CD14-positive monocyte (primary cell): ENCODE results near the gene GALK2. TPM values are rescaled to one million over a fixed set of nuclear protein-coding genes. Genes with fewer than 3 reads are reported as not detected.

Source experiments
- DNase-seq, 3 donors: peaks; one replicate each; pipeline ENCODE4 v3.0.0-alpha.2; 2011 to 2022
- H2AFZ ChIP-seq: 2 replicates; pipeline ENCODE4 v1.6.0; 2012; ENCODE audit warnings: mild to moderate bottlenecking, low read depth, low read length, inconsistent platforms; ENCODE audit not compliant: insufficient read depth, poor library complexity, severe bottlenecking
- H3K27ac ChIP-seq, 2 donors: 1 replicate in 1 of 2; 2 replicates in 1 of 2; pipeline ENCODE4 v1.5.1; 2012 to 2013; ENCODE audit warnings: low read length in 2 of 2, control low read depth in 1 of 2, inconsistent platforms in 1 of 2, low read depth in 1 of 2, mild to moderate bottlenecking in 1 of 2
- H3K27me3 ChIP-seq, 2 donors: one replicate each; pipeline versions ENCODE4 v1.6.0 to v1.6.1; 2011 to 2013; ENCODE audit warnings: low read length in 2 of 2; ENCODE audit not compliant: control insufficient read depth in 2 of 2, insufficient read depth in 2 of 2
- H3K36me3 ChIP-seq, 2 donors: replicated peaks in 1 of 2; 1 replicate in 1 of 2; 2 replicates in 1 of 2; pipeline versions ENCODE4 v1.5.1 to v1.6.1; 2012 to 2013; ENCODE audit warnings: low read length in 2 of 2, control low read depth in 1 of 2, inconsistent platforms in 1 of 2, mild to moderate bottlenecking in 1 of 2; ENCODE audit not compliant: insufficient read depth in 2 of 2, control insufficient read depth in 1 of 2
- H3K4me1 ChIP-seq, 2 donors: 1 replicate in 1 of 2; 2 replicates in 1 of 2; pipeline versions ENCODE4 v1.5.1 to v1.6.1; 2012 to 2013; ENCODE audit warnings: low read length in 2 of 2, control low read depth in 1 of 2, inconsistent platforms in 1 of 2, mild to moderate bottlenecking in 1 of 2, moderate library complexity in 1 of 2; ENCODE audit not compliant: insufficient read depth in 2 of 2, control insufficient read depth in 1 of 2
- H3K4me2 ChIP-seq: replicated peaks from 2 replicates; pipeline ENCODE3; 2012; ENCODE audit warnings: low read length, moderate library complexity, mild to moderate bottlenecking; ENCODE audit not compliant: poor library complexity, severe bottlenecking; ENCODE audit errors: extremely low read depth
- H3K4me3 ChIP-seq, 3 experiments: fragments of 200-600 bp in 1 of 3; sonication (generic) in 1 of 3; replicated peaks in 1 of 3; 1 replicate in 2 of 3; 2 replicates in 1 of 3; pipeline ENCODE4 v1.5.1; 2011 to 2013; ENCODE audit warnings: low read length in 3 of 3, mild to moderate bottlenecking in 3 of 3, control low read depth in 2 of 3, low read depth in 2 of 3, inconsistent platforms in 1 of 3, moderate library complexity in 1 of 3
- H3K79me2 ChIP-seq: 2 replicates; pipeline ENCODE4 v1.6.0; 2012; ENCODE audit warnings: mild to moderate bottlenecking, control low read depth, inconsistent platforms, low read length, moderate library complexity; ENCODE audit not compliant: insufficient read depth
- H3K9ac ChIP-seq: 2 replicates; pipeline ENCODE4 v1.6.0; 2017; ENCODE audit warnings: low read length, mild to moderate bottlenecking; ENCODE audit not compliant: insufficient read depth, poor library complexity, severe bottlenecking
- H3K9me3 ChIP-seq, 2 donors: replicated peaks in 1 of 2; 1 replicate in 1 of 2; 2 replicates in 1 of 2; pipeline versions ENCODE4 v1.5.1 to v1.6.1; 2012 to 2013; ENCODE audit warnings: low read length in 2 of 2, control low read depth in 1 of 2; ENCODE audit not compliant: control insufficient read depth in 1 of 2, insufficient read depth in 1 of 2
- H4K20me1 ChIP-seq: 2 replicates; pipeline ENCODE4 v1.6.0; 2012; ENCODE audit warnings: mild to moderate bottlenecking, low read length, control low read depth, moderate library complexity; ENCODE audit not compliant: insufficient read depth
- H3K27ac Mint-ChIP-seq, 7 donors: one replicate each; pipeline ENCODE4 v1.8.0; 2020; ENCODE audit warnings: mild to moderate bottlenecking in 7 of 7, mixed read lengths in 7 of 7, moderate library complexity in 6 of 7, inconsistent platforms in 2 of 7
- H3K27me3 Mint-ChIP-seq, 3 donors: one replicate each; pipeline ENCODE4 v1.8.0; 2021 to 2022; ENCODE audit warnings: low read depth in 3 of 3, mild to moderate bottlenecking in 3 of 3, mixed read lengths in 3 of 3, moderate library complexity in 3 of 3, inconsistent platforms in 1 of 3
- H3K36me3 Mint-ChIP-seq, 2 donors: one replicate each; pipeline ENCODE4 v1.8.0; 2020; ENCODE audit warnings: mixed read lengths in 2 of 2, inconsistent platforms in 1 of 2, mild to moderate bottlenecking in 1 of 2
- H3K4me1 Mint-ChIP-seq: one replicate; pipeline ENCODE4 v1.8.0; 2020; ENCODE audit warnings: mild to moderate bottlenecking, mixed read lengths
- H3K4me3 Mint-ChIP-seq, 2 donors: one replicate each; pipeline ENCODE4 v1.8.0; 2020; ENCODE audit warnings: mild to moderate bottlenecking in 2 of 2, mixed read lengths in 2 of 2, moderate library complexity in 1 of 2
- H3K9me3 Mint-ChIP-seq, 7 donors: one replicate each; pipeline ENCODE4 v1.8.0; 2020 to 2022; ENCODE audit warnings: mixed read lengths in 7 of 7, mild to moderate bottlenecking in 6 of 7, moderate library complexity in 6 of 7, inconsistent platforms in 2 of 7
- WGBS: methylation state at CpG from one replicate; pipeline ENCODE4 v1.1.5; 2013; ENCODE audit warnings: missing lambda C conversion rate; ENCODE audit not compliant: insufficient coverage; 5-methylcytosine and 5-hydroxymethylcytosine counted together
- intact Hi-C, 2 donors: fragments of 100-400 bp; cut with micrococcal nuclease; formaldehyde crosslinking; loops; one replicate each; pipeline versions ENCODE4 v1.15.0 to v1.15.1; 2023
- polyA plus RNA-seq, 3 donors: library from polyadenylated mRNA; depleted of rRNA in 1 of 3; unstranded in 2 of 3; stranded (reverse) in 1 of 3; fragments of 300-500 nt in 2 of 3; fragments of >200 nt in 1 of 3; fragmentation: Illumina TruSeq in 2 of 3; gene quantifications; 1 replicate in 2 of 3; 2 replicates in 1 of 3; pipeline ENCODE4 v1.2.3, GENCODE V29; 2012 to 2021
- TF ChIP-seq, protein P1 (sequence below): fragments of 200-600 bp; IDR thresholded peaks from one replicate; pipeline ENCODE4 v1.8.0; 2022; ENCODE audit warnings: antibody characterized with exemption, mild to moderate bottlenecking

Gene GALK2
- polyA plus RNA-seq, 3 donors: 14.2 to 16.9 (median 14.5) TPM

DNA sequence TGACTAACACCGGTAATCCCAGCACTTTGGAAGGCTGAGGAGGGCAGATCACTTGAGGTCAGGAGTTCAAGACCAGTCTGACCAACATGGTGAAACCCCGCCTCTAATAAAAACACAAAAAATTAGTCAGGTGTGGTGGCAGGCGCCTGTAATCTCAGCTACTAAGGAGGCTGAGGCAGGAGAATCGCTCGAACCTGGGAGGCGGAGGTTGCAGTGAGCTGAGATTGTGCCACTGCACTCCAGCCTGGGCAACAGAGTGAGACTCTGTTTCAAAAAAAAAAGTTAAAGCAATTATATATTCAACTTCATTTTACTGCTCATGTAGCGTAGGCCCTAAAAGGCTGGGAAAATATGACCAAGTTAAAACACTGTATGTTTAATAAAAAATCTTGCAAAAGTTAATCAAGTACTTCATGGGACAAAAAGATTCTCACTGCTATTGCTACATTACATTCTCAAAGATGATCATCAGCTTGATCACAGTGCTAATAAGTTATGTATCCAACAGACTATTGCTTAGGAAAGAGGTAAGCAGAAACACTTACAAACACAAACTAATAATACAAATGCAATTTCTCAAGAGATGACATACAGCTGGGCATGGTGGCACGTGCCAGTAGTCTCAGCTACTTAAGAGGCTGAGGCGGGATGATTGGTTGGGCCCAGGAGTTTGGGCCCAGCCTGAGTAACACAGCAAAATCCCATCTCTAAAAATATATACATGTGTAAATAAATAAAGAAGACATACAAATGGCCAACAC lies 17.3 kb upstream of the GALK2 start:
- Histone ChIP-seq H3K9ac (no peak overlapping the region), H3K4me3 (no peak overlapping the region), H3K36me3 (no peaks in the 10 kb centered on the region), H3K79me2 (peaks cover 92% of the 10 kb centered on the region), H3K27ac (no peak overlapping the region), H3K4me1 (peaks cover 27 to 52% of the 10 kb centered on the region in 2 donors), H4K20me1 (peaks cover 50% of the 10 kb centered on the region), H3K4me2 (no peak overlapping the region), H3K9me3 (no peaks in the 10 kb centered on the region), H3K27me3 (no peaks in the 10 kb centered on the region), H2AFZ (no peak overlapping the region)
- H3K4me1 Mint-ChIP-seq: peaks cover 52% of the 10 kb centered on the region
- no peaks in the 10 kb centered on the region for H3K27me3 Mint-ChIP-seq
- intact Hi-C loops: loop anchor here (10.0 kb wide), 2 partner anchors 108 to 472 kb away; partner anchors contain the start of genes SECISBP2L (in 2 of the 2), DTWD1 (in 1 of the 2) and FAM227B (in 1 of the 2)
- DNase-seq: no peak
- TF ChIP-seq, protein P1, sequence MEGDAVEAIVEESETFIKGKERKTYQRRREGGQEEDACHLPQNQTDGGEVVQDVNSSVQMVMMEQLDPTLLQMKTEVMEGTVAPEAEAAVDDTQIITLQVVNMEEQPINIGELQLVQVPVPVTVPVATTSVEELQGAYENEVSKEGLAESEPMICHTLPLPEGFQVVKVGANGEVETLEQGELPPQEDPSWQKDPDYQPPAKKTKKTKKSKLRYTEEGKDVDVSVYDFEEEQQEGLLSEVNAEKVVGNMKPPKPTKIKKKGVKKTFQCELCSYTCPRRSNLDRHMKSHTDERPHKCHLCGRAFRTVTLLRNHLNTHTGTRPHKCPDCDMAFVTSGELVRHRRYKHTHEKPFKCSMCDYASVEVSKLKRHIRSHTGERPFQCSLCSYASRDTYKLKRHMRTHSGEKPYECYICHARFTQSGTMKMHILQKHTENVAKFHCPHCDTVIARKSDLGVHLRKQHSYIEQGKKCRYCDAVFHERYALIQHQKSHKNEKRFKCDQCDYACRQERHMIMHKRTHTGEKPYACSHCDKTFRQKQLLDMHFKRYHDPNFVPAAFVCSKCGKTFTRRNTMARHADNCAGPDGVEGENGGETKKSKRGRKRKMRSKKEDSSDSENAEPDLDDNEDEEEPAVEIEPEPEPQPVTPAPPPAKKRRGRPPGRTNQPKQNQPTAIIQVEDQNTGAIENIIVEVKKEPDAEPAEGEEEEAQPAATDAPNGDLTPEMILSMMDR: no peak
- no peak overlapping the region for H3K4me3 Mint-ChIP-seq
- peaks cover 0 to 3% of the 10 kb centered on the region in 2 donors for H3K36me3 Mint-ChIP-seq
- no peak overlapping the region for H3K27ac Mint-ChIP-seq
- H3K9me3 Mint-ChIP-seq: no peaks in the 10 kb centered on the region
- no CpG with 5 or more reads among the region's 9 CpGs for WGBS

DNA sequence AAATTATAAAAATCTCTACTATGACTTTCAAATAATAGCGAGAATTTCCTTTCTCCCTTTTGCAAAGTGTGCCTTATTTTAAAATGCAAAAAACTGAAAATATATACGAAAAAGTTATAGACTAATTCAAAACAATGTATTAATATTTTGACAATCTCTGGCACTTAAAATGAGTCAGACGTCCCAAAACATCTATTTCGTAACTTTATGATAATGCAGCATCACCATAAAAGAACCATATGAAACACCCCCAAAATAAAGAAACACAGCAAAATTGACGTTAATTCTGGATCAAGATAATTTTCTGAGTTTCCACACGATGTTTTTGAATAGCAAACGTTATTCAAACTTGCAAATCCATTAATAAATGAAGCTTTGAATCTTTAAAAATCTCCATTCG lies 15.7 kb upstream of the GALK2 start:
- peaks cover 15 to 38% of the 10 kb centered on the region in 2 donors for H3K4me1 ChIP-seq
- peaks cover 85% of the 10 kb centered on the region for H3K79me2 ChIP-seq
- H3K9me3 Mint-ChIP-seq: no peaks in the 10 kb centered on the region
- peak overlapping the region in 1 of 2 donors; percentile 89 for H3K27ac ChIP-seq
- H4K20me1 ChIP-seq: peaks cover 33% of the 10 kb centered on the region
- H3K27me3 Mint-ChIP-seq: no peaks in the 10 kb centered on the region
- H3K27me3 ChIP-seq: no peaks in the 10 kb centered on the region
- 0% methylated on average over 3 of the region's 8 CpGs for WGBS
- peaks cover 39% of the 10 kb centered on the region for H3K4me1 Mint-ChIP-seq
- H3K36me3 Mint-ChIP-seq: peaks cover 0 to 3% of the 10 kb centered on the region in 2 donors
- H3K36me3 ChIP-seq: no peaks in the 10 kb centered on the region
- peak overlapping the region; percentile 97 for H3K4me2 ChIP-seq
- H2AFZ ChIP-seq: peak overlapping the region; percentile 96
- intact Hi-C loops: loop anchor here (10.0 kb wide), 2 partner anchors 110 to 470 kb away; partner anchors contain the start of genes SECISBP2L (in 2 of the 2), DTWD1 (in 1 of the 2) and FAM227B (in 1 of the 2)
- peak overlapping the region; percentile 96 to 97 for H3K4me3 Mint-ChIP-seq
- H3K4me3 ChIP-seq: peak overlapping the region; percentile 92 to 97 (median 95)
- H3K9me3 ChIP-seq: no peaks in the 10 kb centered on the region
- H3K9ac ChIP-seq: peak overlapping the region; percentile 90
- H3K27ac Mint-ChIP-seq: peak overlapping the region; percentile 92 to 99 (median 98)
- TF ChIP-seq, protein P1: no peak
- peak in 2 of 3 donors; percentile 6 to 26 for DNase-seq
